Tibial nerve (tissue), 4 donors: ENCODE measurements around the gene GOLM1. TPM values are rescaled to one million over a fixed set of nuclear protein-coding genes. Genes with fewer than 3 reads are reported as not detected.
"Not testable (repeated sequence)": the region's sequence is repeated elsewhere in the genome, so short reads cannot be mapped to it uniquely, and the experiment has no call there.

ENCODE experiments used
- DNase-seq, 2 donors: peaks; one replicate each; pipeline ENCODE4 v3.0.0-alpha.2; 2019; ENCODE audit warnings: low spot score in 2 of 2
- H3K27ac ChIP-seq, 4 donors: fragments of 200-600 bp; sonication (generic) in 3 of 4; one replicate each; pipeline ENCODE4 v1.5.1; 2017 to 2019; ENCODE audit warnings: mild to moderate bottlenecking in 1 of 4
- H3K27me3 ChIP-seq, 2 donors: fragments of 200-600 bp; sonication (generic) in 1 of 2; one replicate each; pipeline versions ENCODE4 v1.5.1 to v1.6.0; 2017 to 2019
- H3K36me3 ChIP-seq, 3 donors: fragments of 200-600 bp; sonication (generic); one replicate each; pipeline ENCODE4 v1.5.1; 2018 to 2019
- H3K4me1 ChIP-seq, 4 donors: fragments of 200-600 bp; sonication (generic) in 3 of 4; one replicate each; pipeline ENCODE4 v1.5.1; 2017 to 2019
- H3K4me3 ChIP-seq, 4 donors: fragments of 200-600 bp; sonication (generic) in 3 of 4; one replicate each; pipeline ENCODE4 v1.5.1; 2017 to 2019; ENCODE audit warnings: mild to moderate bottlenecking in 1 of 4, moderate library complexity in 1 of 4
- H3K9me3 ChIP-seq, 4 donors: fragments of 200-600 bp; sonication (generic) in 3 of 4; one replicate each; pipeline ENCODE4 v1.5.1; 2017 to 2019
- EP300 ChIP-seq, 2 donors: sonication (generic); formaldehyde crosslinking; IDR thresholded peaks; one replicate each; pipeline ENCODE4 v1.6.1; 2017; ENCODE audit warnings: antibody characterized with exemption in 2 of 2, mild to moderate bottlenecking in 1 of 2
- POLR2A ChIP-seq, 2 donors: fragments of 450-650 bp; IDR thresholded peaks; one replicate each; pipeline ENCODE4 v1.6.1; 2017; ENCODE audit warnings: antibody characterized with exemption in 2 of 2, mild to moderate bottlenecking in 2 of 2, moderate library complexity in 2 of 2
- WGBS, 2 donors: methylation state at CpG; one replicate each; pipeline ENCODE4 v1.1.5; 2018; 5-methylcytosine and 5-hydroxymethylcytosine counted together
- total RNA-seq, 4 donors: library from RNA; depleted of rRNA; stranded (reverse); fragments of >200 nt; gene quantifications; one replicate each; pipeline ENCODE4 v1.1.0, GENCODE V29; 2016
- TF ChIP-seq, protein P1 (sequence below), 5 experiments: fragments of 200-600 bp in 3 of 5; fragments of 450-650 bp in 2 of 5; sonication (generic) in 3 of 5; IDR thresholded peaks; one replicate each; pipeline ENCODE4 v1.5.1; 2016 to 2019; ENCODE audit warnings: antibody characterized with exemption in 5 of 5, mild to moderate bottlenecking in 3 of 5, moderate library complexity in 2 of 5

The GOLM1 gene, protein sequence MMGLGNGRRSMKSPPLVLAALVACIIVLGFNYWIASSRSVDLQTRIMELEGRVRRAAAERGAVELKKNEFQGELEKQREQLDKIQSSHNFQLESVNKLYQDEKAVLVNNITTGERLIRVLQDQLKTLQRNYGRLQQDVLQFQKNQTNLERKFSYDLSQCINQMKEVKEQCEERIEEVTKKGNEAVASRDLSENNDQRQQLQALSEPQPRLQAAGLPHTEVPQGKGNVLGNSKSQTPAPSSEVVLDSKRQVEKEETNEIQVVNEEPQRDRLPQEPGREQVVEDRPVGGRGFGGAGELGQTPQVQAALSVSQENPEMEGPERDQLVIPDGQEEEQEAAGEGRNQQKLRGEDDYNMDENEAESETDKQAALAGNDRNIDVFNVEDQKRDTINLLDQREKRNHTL
- total RNA-seq = 10 to 100 TPM in 3 of 4 donors, 1 to 10 TPM in 1; 9.8 to 15.7 (median 12.7) TPM

DNA sequence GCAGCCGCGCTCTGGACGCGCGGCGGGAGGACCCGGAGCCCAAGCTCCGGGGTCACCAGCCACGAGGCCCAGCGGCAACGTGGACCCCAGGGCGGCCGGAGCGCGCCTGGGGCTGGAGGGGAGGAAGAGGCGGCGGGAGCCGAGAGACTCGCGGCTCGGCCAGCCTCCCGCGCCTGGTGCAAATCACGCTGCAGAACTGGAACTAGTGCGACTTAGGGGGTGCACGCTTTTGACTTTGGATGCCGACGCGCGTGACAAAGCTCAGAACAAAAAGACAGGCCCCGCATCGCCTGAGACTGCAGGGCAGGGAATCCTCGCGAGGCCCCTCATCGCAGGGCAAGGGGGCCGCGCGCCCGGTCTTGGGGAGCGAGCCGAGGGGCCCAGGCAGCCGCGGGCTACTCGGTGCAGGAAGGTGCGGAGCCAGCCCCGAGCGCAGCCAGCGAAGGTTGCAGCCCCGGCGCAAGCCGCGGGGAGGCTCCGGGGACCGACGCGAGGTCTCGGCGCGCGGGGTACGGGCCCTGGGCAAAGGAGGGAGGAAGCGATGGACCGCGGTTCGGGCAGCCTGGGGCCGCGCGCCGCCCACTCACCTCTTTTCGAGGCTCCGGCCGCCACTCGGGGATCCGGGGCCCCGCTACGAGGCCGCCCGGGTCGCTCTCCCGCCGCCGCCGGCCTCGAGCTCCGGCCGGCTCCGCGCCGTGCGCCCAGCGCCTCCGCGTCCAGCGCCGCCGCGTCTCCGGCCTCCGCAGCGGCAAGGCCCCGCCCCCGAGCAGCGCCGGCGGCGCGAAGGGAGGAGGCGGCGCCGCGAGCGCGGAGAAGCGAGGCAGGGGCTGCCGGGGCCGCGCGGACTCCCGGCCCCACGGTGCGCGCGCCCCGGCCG is at the start of gene GOLM1:
TSS of gene GOLM1 (minus strand) at position 735 of the 877 bp plus-strand sequence. CDS start 20,238 bp downstream, outside the sequence.
- peaks cover 0 to 14% (median 3%) of the 10 kb centered on the region in 4 donors for H3K4me1 ChIP-seq
- WGBS, 2 donors = 1% methylated on average over 34 to 90 of the region's 125 CpGs
- no peaks in the 10 kb centered on the region for H3K9me3 ChIP-seq
- peak within 1 kb of the TSS; percentile 16 to 87 (median 70) for H3K27ac ChIP-seq
- TF ChIP-seq EP300 (IDR thresholded peaks at IDR 0.05) = no peak
- TF ChIP-seq, protein P1, sequence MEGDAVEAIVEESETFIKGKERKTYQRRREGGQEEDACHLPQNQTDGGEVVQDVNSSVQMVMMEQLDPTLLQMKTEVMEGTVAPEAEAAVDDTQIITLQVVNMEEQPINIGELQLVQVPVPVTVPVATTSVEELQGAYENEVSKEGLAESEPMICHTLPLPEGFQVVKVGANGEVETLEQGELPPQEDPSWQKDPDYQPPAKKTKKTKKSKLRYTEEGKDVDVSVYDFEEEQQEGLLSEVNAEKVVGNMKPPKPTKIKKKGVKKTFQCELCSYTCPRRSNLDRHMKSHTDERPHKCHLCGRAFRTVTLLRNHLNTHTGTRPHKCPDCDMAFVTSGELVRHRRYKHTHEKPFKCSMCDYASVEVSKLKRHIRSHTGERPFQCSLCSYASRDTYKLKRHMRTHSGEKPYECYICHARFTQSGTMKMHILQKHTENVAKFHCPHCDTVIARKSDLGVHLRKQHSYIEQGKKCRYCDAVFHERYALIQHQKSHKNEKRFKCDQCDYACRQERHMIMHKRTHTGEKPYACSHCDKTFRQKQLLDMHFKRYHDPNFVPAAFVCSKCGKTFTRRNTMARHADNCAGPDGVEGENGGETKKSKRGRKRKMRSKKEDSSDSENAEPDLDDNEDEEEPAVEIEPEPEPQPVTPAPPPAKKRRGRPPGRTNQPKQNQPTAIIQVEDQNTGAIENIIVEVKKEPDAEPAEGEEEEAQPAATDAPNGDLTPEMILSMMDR (IDR thresholded peaks at IDR 0.05) = peak in 1 of 5 experiments; percentile 37
- no peaks in the 10 kb centered on the region for H3K36me3 ChIP-seq
- H3K27me3 ChIP-seq = no peaks in the 10 kb centered on the region
- DNase-seq = no peak
- peak within 1 kb of the TSS; percentile 42 to 70 (median 55) for H3K4me3 ChIP-seq

DNA sequence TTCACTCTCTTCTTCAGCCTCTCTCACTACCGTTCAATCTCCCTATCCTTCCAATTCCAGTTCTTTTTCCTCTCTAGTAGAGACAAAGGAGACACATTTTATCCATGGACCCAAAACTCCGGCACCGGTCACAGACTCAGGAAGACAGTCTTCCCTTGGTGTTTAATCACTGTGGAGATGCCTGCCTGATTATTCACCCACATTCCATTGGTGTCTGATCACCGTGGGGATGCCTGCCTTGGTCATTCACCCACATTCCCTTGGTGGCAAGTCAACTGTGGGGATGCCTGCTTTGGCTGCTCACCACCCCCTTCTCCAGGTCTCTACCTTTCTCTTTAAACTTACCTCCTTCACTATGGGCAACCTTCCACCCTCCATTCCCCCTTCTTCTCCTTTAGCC is 47.3 kb upstream of the GOLM1 start:
- DNase-seq, H3K27ac ChIP-seq, H3K27me3 ChIP-seq, H3K36me3 ChIP-seq, H3K4me1 ChIP-seq, H3K4me3 ChIP-seq: not testable (repeated sequence)
- H3K9me3 ChIP-seq = peaks cover 0 to 28% (median 0%) of the 10 kb centered on the region in 4 donors
- WGBS, 2 donors = 92 to 94% methylated on average over 4 of the region's 4 CpGs

DNA sequence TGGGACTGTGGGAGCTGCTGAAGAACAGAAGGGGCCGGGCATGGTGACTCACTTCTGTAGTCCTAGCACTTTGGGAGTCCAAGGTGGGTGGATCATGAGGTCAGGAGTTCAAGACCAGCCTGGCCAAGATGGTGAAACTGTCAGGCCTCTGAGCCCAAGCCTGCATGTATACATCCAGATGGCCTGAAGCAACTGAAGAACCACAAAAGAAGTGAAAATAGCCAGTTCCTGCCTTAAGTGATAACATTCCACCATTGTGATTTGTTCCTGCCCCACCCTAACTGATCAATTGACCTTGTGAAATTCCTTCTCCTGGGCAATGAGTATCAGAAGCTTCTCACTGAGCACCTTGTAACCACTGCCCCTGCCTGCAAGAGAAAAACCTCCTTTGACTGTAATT is 46.6 kb upstream of the GOLM1 start:
- H3K9me3 ChIP-seq = peaks cover 0 to 28% (median 0%) of the 10 kb centered on the region in 4 donors
- not testable (repeated sequence) for H3K27me3 ChIP-seq, H3K36me3 ChIP-seq, H3K4me1 ChIP-seq, H3K27ac ChIP-seq, H3K4me3 ChIP-seq, DNase-seq
- WGBS, 2 donors = 79 to 82% methylated on average over 1 of the region's 1 CpG

DNA sequence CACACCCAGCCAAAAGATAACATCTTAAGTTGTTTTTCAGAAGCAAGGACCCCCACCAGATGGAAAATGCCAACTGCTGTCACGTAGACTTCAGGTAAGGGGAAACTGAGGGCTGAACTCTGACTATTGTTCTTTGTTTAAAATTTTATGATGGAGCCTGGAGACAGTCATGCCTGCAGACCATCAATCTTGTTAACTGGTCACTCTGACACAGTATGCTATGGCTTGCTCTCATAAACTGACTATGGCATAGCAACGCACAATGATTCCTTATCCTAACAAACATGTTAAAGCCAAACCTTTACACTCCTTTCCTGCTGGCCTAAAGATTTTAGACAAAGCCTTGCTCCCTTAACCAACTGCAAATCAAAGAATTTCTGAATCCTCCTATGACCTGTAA is 43.6 kb upstream of the GOLM1 start:
- no peak for DNase-seq
- Histone ChIP-seq H3K4me3 (no peak overlapping the region), H3K4me1 (no peaks in the 10 kb centered on the region), H3K36me3 (no peaks in the 10 kb centered on the region), H3K27me3 (no peaks in the 10 kb centered on the region), H3K27ac (no peak overlapping the region), H3K9me3 (peaks cover 0 to 28% (median 0%) of the 10 kb centered on the region in 4 donors)
- TF ChIP-seq EP300 (IDR thresholded peaks at IDR 0.05) (no peak), POLR2A (IDR thresholded peaks at IDR 0.05) (no peak)
- TF ChIP-seq, protein P1 (IDR thresholded peaks at IDR 0.05) = no peak
- WGBS, 2 donors = 76 to 77% methylated on average over 2 of the region's 2 CpGs

DNA sequence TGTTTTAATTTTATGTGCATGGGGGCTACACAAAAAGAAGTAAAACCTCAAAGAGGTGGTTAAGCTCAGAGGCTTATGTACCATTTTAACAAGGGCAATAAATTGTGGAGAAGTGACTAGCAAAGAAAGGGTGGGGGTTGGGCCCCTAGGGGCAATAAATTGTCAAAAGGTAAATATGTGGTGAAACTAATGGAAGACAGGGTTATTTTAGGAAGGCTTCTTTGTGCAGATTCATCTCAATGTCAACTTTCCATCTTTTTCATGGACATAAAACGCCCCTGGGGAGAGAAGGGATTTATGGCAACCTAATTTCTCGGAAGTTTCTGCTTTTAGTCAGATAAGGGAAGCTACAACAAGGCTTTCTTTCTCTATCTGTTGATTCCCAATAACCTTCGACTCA is 42.5 kb upstream of the GOLM1 start:
- no peak overlapping the region for H3K4me3 ChIP-seq
- no peaks in the 10 kb centered on the region for H3K27me3 ChIP-seq
- no peak overlapping the region for H3K27ac ChIP-seq
- TF ChIP-seq POLR2A (IDR thresholded peaks at IDR 0.05) (no peak), EP300 (IDR thresholded peaks at IDR 0.05) (no peak)
- TF ChIP-seq, protein P1 (IDR thresholded peaks at IDR 0.05) = no peak
- H3K4me1 ChIP-seq = no peaks in the 10 kb centered on the region
- 43 to 53% methylated on average over 3 of the region's 3 CpGs for WGBS, 2 donors
- no peaks in the 10 kb centered on the region for H3K36me3 ChIP-seq
- no peak for DNase-seq
- H3K9me3 ChIP-seq = peaks cover 0 to 20% (median 0%) of the 10 kb centered on the region in 4 donors

DNA sequence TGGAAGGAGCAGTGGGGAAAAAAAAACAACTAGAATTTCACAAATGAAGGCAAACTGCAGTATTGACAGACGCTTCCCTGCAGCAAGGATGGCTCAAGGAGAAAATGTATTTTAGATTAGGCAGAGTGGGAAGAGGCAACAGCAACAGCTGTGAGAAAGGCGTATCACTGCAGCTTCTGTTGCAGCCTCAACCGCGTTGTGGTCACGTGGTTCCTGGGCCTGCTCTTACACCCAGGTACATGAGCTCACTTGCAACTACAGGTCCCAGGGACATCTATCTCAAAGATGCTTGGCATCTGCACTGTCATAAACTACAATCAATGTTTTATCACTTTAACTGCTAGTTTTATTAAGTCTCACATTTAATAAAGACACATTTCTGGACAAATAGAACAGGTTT is 36.0 kb upstream of the GOLM1 start:
- 73 to 77% methylated on average over 5 of the region's 5 CpGs for WGBS, 2 donors

More for the DNA sequence above, 36.0 kb upstream of the GOLM1 start:
- Histone ChIP-seq H3K4me3 (no peak overlapping the region), H3K9me3 (no peaks in the 10 kb centered on the region), H3K4me1 (no peaks in the 10 kb centered on the region), H3K27ac (no peak overlapping the region), H3K36me3 (no peaks in the 10 kb centered on the region), H3K27me3 (no peaks in the 10 kb centered on the region)
- TF ChIP-seq POLR2A (IDR thresholded peaks at IDR 0.05) (no peak), EP300 (IDR thresholded peaks at IDR 0.05) (no peak)
- TF ChIP-seq, protein P1 (IDR thresholded peaks at IDR 0.05) = no peak
- no peak for DNase-seq
